NK-92 treated with Interleukin-12 subunit alpha and Interleukin-12 subunit beta, amount 100 ng/mL, for 24 hours (cell line): ENCODE results near the gene SERTAD2.

Source experiments
- DNase-seq: peaks from one replicate; lab custom pipeline; 2025; lab: John Stamatoyannopoulos, UW

The SERTAD2 gene

DNA sequence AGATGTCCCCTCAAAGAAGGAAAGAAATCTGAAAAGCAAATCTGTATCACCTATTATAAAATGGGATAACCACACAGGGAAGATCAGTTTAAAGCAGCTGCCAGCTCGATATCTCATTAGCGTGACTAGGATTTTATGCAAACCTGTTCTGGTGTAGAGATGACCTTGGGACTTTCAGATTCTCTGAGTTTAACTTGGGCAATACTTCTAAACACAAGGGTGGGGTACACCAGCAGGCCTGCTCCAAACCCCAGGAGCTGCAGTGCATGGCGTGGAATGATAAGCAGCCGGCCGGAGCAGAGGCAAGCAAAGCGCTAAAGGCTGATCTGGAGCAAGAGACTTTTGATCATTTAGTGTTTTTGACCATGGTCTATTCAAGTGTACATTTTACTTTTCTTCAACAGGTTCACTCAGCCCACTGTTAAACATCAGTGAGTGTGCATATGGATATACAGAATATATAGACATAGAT is 4.7 kb downstream of the SERTAD2 start:
- DNase-seq = no peak

DNA sequence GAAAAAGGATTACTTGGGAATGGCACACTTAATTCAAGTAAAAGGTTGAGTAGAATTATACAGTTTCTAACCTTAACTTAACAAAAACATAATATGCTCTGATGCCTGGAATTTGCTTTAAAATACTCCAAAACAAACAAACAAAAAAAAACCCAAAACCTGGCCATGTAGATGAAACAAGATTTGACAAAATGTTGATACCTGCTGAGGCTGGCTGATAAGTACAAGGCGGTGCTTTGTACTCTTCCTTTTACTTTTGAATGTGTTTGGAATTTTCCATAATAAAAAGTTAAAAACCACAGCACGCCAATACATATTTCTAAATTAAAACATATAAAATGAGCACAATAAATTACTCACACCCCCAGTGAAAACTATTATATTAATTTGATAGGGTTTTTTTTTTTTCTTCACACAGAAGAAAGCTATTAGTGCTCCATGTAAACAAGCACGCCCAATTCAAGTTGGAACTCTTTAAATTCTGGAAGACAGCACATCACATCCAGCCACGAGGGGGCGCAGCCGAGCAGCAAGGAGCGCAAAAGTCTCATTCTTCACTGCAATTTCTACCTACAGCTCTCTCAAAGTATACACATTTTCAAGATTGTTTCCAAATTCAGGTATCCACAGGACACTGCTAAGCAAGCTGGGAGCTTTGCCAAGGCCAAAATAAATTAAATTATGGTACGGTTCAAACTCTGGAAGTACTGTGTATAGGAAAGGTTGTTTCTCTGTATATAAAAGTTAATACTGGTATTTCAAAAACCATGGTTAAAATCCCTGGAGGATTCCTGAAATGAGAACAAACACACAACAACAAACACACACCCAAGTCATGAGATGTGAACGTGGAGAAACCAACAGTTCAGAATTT is 7.5 kb downstream of the SERTAD2 start:
- peak; percentile 44 for DNase-seq

DNA sequence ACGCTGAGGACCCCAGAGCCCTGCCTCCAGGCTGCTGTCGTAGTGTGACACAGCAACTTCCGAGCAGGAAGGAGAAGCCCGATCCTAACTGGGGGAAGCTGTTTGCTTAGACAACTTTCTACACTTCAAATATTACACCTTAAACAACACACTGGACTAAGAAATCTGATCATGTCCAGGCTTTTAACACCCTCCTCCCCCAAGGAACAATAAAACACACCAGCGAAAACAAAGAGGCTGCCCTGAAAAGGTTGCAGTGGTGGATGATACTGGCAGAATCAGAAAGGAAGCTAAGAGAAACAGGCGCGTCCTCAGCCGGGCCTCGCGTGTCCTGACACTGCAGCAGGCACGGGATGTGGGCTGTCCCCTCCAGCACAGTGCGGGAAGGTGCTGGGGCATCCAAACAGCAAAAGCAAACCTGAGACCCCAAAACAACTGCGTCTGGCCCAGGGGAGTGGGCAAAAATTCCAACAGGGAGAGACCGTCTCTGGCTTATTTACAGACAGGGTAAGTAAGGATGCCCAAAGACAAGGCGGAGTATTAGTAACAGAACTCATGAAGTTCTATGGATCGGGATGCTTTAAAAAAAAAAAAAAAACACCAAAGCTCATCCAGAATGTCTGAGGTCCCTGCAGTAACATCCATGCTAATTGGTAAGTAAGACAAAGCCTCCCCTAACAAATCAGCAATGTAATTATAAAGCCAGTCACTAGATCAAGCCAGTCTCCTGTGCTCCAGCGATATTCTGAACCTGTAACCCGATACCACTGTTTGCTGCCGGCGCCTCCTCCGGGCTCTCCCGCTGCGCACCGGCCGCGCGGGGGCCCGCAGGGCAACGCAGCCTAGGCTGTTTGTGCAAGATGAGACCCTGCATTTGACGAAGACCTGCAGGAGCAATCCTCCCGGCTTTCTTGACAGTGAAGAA is 9.0 kb downstream of the SERTAD2 start:
- no peak for DNase-seq

DNA sequence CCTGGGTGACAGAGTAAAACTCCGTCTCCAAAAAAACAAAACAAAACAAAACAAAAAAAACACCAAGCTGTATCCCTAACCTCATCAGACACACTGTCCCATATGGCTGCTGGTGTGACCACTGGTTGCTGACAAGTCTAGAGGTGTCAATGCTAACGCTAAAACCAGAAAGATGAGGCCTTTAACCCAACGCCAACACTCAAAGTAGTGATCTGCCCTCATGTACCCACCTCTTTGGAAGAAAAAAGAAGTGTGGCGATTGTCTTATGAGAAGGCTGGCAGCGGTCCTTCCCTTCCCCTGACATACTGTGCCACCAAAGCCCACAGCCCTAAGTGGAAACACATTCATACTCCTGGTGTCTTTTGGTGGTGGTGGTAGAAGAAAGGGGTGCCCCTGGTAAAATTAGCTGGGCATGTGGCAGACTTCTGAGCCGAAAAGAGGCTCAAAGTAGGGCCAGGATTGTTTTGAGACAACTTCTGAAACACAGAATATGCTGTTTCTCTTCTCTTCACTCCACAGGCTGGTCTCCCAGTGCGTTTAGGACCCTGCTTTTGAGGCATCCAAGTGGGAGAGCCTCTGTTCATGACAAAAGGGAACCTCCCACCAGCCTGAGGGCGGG is 9.8 kb downstream of the SERTAD2 start:
- DNase-seq = no peak

DNA sequence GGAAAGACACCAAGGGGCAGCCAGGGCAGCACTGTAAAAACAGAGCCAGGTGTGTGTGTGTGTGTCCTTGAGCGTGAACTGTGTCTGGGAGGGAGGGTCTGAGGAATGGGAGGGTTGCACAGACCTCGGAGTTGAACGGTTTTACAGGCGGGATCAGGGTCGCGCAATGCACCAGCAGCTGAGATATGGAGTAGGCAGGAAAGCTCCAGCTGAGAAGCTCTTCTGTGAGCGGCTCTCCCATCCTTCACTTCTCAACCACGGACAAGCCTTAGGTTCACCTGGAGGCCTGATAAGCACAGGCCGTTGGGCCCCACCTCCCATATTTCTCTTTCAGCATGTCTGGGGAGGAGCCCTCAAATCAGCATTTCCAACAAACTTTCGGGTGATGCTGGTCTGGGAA is 12.1 kb downstream of the SERTAD2 start:
- no peak for DNase-seq

DNA sequence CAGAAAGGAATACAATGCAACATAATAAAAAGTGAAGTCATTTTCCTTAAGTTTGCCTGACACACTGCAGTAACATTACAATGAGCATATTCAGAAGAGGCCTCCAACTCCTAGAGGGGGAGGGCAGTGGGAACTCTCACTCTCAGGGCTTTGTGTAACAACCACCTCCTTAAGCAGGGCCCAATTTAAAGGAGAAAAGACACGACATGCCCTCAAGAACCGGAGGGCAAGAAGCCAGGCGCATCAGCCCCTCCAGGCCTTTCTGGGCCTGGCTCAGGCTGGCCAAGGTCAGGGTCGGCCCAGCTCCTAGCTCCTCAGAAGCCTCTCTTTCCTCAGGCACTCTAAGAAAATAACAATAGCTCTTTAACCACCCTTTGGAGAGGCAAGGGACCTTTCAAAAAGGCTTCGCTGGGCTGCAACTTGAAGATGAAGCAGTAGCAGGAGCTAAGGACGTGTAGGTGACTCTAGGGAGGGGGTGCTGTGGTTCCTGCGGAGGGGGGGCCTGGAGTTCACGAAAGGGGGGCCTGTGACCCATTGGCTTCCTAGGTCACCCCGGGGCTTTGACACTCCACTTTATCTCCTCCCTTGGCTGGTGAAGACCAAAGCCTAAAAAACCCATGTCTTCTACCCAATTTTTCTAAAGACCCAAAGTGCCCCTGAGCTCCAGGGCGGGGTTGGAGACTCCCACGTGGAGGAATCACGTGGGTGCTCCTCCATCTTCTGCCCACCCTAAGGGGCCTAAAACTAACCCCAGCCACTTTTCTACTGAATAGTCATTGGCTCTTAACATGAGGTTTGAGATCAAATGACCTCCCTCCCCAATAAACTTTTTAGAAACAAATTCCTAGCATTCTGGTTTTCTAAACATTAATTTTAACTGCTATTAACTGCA is 13.3 kb downstream of the SERTAD2 start:
- no peak for DNase-seq

DNA sequence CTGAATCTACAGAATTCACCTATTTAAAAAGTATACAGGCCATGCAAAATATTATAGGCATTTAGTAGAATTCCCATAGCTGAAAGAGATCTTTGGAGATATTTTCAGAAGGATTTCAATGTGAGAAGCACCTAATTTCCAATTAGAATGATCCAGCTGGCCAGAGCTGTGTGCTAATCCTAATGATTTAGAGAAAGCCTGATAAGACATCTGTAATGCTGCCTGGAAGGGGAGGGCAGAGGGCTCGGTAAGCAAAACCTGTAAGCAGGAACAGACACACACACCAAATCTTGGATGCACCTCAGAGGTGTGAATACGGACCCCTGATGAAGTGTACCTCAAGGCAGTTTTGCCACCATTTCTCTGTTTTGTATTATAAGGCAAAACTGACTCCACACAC is 14.0 kb downstream of the SERTAD2 start:
- DNase-seq = no peak

DNA sequence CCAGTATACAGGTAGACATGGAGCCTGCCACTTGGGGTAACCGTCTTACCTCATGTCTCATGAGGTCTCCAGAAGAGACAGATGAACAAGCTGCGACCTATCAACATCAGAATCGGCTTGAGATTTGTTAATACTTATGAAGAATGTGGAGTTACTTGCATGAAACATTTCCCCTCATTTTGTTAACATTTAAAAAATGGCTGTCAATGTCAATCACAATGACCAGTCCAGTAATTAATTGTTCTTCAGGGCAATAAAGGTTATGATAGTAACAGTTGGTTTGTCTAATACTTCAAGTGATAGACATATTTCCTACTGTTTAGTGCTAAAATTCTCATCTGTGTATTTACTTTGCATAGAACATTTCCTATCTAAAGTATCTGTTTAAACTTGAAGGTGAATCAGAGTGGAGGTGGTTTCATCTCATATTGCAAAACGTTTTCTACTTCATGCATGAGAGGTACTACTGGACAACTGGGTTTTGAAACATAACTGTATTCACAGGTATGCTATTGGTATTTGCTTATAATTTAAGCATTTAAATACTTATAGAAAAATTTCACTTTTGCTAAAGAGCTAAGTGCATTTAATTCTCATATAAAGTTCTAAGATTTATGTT is 15.1 kb downstream of the SERTAD2 start:
- no peak for DNase-seq

DNA sequence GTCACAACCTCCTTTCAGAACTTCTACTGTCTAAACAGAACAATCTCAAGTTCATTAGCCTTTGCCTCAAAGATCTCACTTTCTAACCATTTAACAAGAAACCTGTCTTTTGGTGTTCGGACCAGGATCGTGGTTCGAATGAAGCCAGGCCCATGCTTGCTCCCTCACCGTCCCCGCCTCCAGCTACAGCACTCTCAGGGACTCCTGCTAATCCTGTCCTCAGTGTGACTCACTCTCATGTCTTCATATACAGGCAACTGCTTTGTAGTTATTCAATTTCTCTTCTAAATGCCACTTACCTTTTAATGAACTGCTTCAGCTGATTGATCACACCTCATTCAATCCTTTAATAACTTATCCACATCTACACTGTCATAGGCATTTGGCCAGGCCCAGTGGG is 15.8 kb downstream of the SERTAD2 start:
- DNase-seq = no peak

DNA sequence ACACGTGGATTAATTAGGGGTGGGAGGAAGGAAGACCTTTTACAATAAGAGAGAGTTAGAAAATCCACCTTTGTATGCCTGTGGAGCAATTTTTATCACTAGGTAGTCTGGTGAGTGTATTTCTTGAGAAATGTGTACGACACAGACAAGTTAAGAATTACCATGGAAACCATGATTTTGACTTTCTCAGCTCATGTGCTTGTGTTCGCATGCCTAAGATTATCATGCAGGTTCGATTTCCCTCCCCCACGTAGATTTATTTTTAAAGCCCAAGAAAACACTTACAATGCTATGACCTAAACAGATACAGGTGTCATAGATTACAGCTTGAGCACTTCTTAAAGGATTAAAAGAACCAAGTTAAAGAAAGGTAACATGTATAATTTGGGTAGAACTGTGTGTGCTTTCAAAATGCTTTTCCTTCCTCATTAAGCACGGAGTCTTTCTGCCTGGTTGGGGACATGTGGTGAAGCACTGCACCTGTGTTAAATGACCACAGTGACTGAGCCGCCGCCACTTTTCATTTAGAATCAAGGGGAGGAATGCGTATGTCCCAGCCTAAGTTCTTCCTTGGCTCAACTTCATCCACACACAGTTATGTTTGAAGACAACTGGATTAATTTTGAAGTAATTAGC is 16.6 kb downstream of the SERTAD2 start:
- no peak for DNase-seq

DNA sequence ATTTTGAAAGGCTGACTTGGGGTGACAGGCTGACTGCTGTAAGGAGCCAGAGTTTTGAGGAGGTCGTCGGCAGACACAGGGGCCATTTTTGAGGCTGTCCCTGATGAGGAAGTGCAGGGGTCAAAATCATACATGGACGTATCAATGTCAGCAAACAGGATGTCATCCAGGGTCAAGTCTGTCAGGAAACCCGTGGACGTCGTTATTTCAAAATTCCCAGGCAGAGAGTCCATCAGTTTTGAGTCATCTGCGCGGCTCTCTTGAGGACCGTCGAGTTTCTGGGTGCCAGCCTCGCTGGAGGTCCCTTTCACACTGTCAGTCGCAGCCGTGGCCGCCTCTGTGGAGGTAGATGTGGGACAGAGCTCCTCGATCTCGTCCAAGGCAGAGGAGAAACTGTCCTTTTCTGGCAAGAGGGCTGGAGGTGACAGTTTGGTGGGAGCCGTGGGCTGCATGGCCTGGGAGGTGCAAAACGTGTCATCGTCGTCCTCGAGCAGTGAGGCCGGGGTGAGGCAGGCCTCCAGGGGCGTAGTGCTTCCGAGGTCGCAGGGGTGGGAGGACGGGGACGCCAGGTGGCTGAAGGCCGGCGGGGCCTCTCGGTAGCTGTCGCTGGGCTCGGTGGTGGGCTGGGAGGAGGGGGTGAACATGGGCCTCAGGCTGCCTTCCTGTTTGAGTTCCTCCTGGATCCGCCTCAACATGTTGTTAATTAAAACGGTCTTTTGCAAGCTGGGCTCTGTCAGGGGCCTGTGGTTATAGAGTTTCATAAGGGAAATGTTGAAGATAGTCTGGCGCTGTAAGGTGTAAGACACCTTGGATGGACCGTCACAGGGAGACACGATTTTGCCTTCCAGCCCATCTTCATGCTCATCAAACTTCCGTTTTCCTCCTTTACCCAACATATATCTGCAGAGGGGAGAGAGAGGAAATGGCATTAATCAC is 17.5 kb downstream of the SERTAD2 start:
- no peak for DNase-seq

DNA sequence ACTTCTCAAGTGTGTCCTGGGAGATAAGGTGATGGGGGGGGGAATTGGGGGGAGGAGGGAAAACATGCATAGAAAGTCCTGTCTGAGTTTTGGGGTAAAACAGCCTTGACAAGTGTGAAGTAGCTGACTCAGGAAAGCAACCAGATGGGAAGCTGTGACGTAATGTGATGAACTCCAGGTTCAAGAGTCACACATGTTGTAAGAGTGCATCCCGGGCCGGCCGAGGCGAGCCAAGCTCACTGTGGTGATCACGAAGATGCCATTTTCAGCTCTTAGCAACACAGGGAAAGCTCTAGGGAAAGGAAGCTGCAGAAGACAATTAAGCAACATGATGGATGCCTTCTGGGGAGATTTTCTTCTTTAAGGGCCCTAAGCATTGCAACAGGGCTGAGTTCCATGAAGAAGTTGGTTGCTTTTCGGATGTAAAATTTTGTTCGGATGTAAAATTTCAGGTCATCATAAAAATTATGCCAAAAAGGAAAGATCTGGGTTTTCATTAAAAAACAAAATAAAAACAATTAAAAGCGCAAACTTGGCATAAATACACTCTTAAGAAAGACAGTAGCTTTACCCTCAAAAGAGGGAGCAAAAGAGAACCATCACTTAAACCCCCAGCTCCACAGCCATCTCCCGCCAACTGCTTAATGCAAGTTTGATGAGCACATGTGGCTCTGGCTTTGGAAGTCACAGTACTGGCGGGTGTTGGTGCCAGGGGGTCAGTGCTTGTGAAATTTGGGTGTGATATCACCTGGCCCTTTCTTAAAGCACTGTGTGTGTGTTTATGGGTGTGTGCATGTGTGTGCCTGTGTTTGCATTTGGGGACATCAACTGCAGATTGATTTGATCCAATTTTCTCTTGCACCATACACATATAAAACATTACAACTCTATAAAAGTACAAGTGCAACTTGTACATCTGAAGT is 19.1 kb downstream of the SERTAD2 start:
- DNase-seq = no peak

DNA sequence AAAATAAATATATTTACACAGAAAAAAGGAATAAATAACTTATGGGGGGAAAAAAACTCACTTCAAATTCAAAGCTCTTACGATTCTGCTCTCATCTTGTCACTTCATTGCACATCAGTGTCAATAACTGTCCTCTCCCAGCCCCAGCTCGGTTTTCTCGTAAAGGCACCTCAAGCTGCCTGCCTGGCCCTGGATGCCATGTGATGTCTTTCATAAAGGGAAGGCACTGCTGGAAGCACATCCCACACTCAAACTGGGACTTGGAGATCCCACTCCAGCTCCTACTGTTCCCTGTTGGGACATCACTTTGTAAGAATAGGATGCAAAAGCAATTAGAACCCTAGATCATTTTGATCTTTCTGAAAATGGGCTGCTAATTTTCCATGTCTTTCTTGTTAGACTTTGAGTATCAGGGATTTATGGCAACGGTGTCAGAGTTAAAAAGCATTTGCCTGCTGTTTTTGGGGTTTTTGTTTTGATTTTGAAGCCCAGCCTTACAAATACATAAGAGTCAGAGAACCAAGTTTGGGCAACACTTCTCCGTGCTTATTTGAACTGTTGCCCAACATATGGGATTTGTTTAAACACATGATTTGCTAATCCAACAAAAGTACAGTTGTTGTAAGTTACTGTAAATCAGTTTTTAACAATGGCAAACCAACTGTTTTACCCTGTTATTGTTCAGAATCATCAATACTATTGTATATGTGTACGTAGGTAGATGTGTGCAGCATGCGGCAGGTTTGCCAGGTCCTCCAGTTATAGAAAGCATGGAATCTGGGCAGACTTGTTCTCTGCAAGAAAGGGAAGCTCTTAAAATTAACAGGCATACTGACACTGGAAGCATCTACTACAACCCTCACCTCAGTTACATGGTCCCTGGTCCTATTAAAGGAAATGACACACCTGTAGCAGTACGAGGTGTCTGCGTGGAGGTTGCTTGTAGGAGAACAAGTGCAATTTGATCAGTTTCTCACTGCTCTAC is 20.6 kb downstream of the SERTAD2 start:
- no peak for DNase-seq

DNA sequence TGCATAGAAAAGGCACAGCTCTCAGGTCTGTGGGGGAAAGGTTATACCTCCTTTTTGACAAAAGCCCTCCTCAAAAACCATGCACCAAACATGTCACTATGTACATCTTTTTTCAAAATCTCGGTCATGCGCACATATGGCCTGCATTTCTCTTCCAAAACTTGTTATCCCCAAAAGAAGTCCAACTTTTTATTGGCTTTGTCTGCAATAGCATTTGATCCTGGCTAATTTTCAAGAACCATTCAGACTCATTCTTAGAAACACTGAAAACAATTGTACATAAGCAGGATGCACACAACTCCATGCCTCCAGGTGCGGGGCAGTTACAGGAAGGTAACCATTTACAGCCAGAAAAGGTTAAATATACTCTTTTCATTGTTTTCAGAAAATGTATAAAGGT is 21.9 kb downstream of the SERTAD2 start:
- no peak for DNase-seq

DNA sequence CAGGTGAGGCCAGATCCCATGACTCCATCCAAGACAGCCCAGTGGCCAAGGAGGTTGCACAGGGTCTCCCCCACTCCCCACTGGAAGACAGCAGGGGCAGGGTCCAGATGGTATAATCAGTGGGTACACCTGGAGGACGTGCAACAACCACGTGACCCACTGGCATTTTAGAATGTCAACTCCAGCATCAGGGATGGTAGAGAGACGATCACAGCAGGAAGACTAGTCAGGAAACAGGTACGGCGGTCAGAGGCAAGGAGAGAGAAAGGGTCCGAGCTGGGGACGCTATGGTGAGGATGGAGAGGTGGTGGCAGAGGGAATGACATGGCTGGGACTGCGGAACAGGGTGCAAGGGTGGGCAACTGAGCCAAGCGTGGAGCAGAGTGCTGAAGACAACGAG is 23.0 kb downstream of the SERTAD2 start:
- DNase-seq = no peak

DNA sequence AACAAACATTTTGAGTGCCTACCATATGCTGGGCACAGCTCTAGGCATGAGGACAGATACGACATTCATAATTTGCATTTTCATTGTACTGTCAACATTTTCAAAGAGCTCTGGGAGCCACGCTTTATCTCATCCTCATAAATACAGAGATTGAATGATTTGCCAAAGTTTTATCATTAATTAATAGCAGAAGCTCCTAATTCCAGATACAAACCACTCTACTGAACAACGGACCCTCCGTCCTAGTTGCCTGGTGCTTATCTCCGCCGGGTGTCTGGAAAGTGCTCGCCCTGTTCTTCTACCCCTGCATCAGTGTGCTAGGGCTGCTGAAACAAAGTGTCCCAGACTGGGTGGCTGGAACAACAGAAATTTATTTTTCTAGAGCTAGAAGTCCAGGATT is 23.8 kb downstream of the SERTAD2 start:
- no peak for DNase-seq

DNA sequence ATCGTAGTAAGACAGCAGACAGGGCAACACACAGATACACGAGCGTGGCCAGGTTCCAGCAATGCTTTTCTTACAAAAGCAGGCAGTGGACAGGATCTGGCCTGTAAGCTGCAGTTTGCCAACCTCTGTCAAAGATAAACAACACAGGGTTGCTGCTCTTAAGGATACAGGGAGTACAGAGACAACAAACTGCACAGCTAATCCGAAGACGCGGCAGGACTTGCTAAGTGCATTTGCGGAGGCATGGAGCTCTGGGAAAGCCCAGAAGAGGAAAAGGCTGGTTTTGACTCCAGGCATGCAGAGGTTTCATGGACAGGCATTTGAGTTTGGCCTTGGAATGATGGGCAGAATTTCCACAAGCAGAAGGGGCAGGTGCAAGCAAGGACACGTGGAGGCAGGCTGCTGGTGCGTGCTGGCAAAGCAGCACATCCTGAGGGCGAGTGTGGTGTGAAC is 24.4 kb downstream of the SERTAD2 start:
- DNase-seq = no peak
